Testis (tissue), 3 donors: ENCODE results near the gene TMEM151A. TPM values are rescaled to one million over a fixed set of nuclear protein-coding genes. Genes with fewer than 3 reads are reported as not detected.
"Not testable (repeated sequence)": the region's sequence is repeated elsewhere in the genome, so short reads cannot be mapped to it uniquely, and the experiment has no call there.

Experiments used
- DNase-seq: peaks from one replicate; pipeline ENCODE4 v3.0.0-alpha.2; 2019
- H3K27ac ChIP-seq, 2 donors: fragments of 200-600 bp; sonication (generic); one replicate each; pipeline ENCODE4 v1.5.1; 2019
- H3K27me3 ChIP-seq: fragments of 200-600 bp; sonication (generic); one replicate; pipeline ENCODE4 v1.5.1; 2019
- H3K36me3 ChIP-seq: fragments of 200-600 bp; sonication (generic); one replicate; pipeline ENCODE4 v1.5.1; 2017; ENCODE audit warnings: low read depth; ENCODE audit errors: missing control alignments
- H3K4me1 ChIP-seq: fragments of 200-600 bp; sonication (generic); one replicate; pipeline ENCODE4 v1.5.1; 2019
- H3K4me3 ChIP-seq, 2 donors: fragments of 200-600 bp; sonication (generic); one replicate each; pipeline ENCODE4 v1.5.1; 2017 to 2019
- H3K9me3 ChIP-seq: fragments of 200-600 bp; sonication (generic); one replicate; pipeline ENCODE4 v1.5.1; 2017
- POLR2A ChIP-seq: fragments of 450-650 bp; IDR thresholded peaks from one replicate; pipeline ENCODE4 v1.6.1; 2017; ENCODE audit warnings: antibody characterized with exemption, mild to moderate bottlenecking, moderate library complexity
- WGBS, 2 donors: methylation state at CpG; one replicate each; pipeline ENCODE4 v1.1.5; 2018; 5-methylcytosine and 5-hydroxymethylcytosine counted together
- intact Hi-C: fragments of 100-400 bp; cut with DNase I; formaldehyde crosslinking; loops from one replicate; pipeline ENCODE4 v1.15.1; 2023; ENCODE audit warnings: low total_unique reads
- polyA plus RNA-seq: library from polyadenylated mRNA; stranded (reverse); fragments of 350-450 nt; fragmentation: Illumina TruSeq; extraction: RNeasy Lipid Tissue Mini Kit (QIAGEN cat#74804); gene quantifications from one replicate; pipeline ENCODE4 v1.2.3, GENCODE V29; 2014; ENCODE audit warnings: low read depth, low replicate concordance; ENCODE audit not compliant: insufficient read depth
- total RNA-seq, 2 donors: library from RNA; depleted of rRNA; stranded (reverse); fragments of >200 nt; gene quantifications; one replicate each; pipeline ENCODE4 v1.2.3, GENCODE V29; 2016
- TF ChIP-seq, protein P1 (sequence below), 3 experiments: fragments of 450-650 bp in 2 of 3; fragments of 200-600 bp in 1 of 3; sonication (generic) in 1 of 3; IDR thresholded peaks; one replicate each; pipeline ENCODE4 v1.5.1; 2016 to 2019; ENCODE audit warnings: antibody characterized with exemption in 3 of 3, mild to moderate bottlenecking in 2 of 3, moderate library complexity in 1 of 3

The TMEM151A gene
- total and polyA plus RNA-seq, 3 donors from 2014 or later: 0.90 to 1.7 (median 1.4) TPM

DNA sequence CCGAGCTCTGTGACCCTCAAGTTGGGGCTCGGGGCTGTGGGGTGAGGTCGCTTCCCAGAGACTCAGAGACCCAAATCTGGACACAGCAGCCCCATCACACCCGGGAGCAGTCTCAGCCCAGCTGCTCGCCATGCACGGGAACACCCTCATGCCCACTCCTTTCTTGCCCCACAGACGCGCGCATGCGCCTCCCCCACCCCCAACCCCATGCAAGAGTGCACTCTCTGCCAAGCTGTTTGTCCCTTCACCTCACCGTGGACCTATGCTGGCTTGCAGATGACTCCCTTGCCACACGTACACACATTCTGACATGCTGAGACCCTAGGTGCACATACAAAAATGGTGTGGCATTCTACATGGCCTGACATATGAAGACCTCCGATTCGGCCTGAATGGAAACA lies 25.6 kb downstream of the TMEM151A start:
- H3K36me3 ChIP-seq: no peaks in the 10 kb centered on the region
- TF ChIP-seq, protein P1, sequence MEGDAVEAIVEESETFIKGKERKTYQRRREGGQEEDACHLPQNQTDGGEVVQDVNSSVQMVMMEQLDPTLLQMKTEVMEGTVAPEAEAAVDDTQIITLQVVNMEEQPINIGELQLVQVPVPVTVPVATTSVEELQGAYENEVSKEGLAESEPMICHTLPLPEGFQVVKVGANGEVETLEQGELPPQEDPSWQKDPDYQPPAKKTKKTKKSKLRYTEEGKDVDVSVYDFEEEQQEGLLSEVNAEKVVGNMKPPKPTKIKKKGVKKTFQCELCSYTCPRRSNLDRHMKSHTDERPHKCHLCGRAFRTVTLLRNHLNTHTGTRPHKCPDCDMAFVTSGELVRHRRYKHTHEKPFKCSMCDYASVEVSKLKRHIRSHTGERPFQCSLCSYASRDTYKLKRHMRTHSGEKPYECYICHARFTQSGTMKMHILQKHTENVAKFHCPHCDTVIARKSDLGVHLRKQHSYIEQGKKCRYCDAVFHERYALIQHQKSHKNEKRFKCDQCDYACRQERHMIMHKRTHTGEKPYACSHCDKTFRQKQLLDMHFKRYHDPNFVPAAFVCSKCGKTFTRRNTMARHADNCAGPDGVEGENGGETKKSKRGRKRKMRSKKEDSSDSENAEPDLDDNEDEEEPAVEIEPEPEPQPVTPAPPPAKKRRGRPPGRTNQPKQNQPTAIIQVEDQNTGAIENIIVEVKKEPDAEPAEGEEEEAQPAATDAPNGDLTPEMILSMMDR (IDR thresholded peaks at IDR 0.05): no peak
- TF ChIP-seq POLR2A: no peak
- H3K27ac ChIP-seq: peak overlapping the region; percentile 77 to 88
- H3K4me3 ChIP-seq: peak overlapping the region; percentile 33 to 51
- H3K9me3 ChIP-seq: no peaks in the 10 kb centered on the region
- DNase-seq: no peak
- WGBS, 2 donors: 14 to 30% methylated on average over 12 to 14 of the region's 14 CpGs
- H3K27me3 ChIP-seq: no peaks in the 10 kb centered on the region
- intact Hi-C loops: no loop called here
- peaks cover 22% of the 10 kb centered on the region for H3K4me1 ChIP-seq

DNA sequence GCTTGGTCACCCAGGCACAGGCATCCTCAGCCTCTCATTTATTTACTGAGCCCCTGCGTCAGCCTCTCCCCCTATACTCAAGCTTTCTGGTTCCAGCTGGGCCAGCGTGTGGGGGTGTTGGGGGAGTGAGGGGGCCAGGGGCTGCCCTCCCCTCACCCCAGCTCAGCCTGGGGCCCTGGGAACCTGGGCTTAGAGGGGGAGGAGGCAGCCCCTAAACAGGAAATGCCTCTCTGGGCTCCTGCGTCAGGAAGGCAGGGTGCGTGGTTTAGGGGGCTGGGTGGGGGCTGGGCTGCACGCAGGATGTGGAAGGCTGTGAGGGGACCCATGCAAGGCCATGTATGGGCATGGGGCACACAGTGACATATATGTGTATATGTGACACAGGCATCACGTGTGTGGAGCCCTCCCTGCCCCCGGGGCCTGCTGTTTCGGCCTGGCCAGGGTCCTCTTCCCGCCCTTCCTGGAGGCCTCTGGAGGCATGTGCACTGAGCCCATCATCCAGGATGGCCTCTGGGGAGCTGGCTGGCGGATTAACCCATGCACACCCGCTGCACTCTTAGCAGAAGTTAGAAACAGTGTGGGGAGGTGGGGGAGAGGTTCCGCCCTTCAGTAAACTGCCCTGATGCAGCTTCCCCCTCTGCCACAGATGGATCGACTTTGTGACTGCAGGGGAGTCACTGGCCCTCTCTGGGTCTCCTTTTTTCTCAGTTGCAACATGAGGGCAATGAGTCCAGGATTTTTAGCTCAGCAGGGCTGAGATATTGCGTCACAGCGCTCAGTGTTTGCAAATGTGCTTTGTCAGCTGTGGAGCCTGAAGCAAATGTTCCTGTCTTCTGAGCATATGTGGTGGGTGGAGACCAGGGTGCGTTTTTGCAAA lies 26.3 kb downstream of the TMEM151A start:
- intact Hi-C loops: no loop called here
- H3K4me3 ChIP-seq: no peak overlapping the region
- no peaks in the 10 kb centered on the region for H3K36me3 ChIP-seq
- WGBS, 2 donors: 49 to 58% methylated on average over 14 to 16 of the region's 16 CpGs
- H3K27me3 ChIP-seq: no peaks in the 10 kb centered on the region
- peak overlapping the region; percentile 77 to 88 for H3K27ac ChIP-seq
- peaks cover 24% of the 10 kb centered on the region for H3K4me1 ChIP-seq
- peak; percentile 68 for DNase-seq
- no peaks in the 10 kb centered on the region for H3K9me3 ChIP-seq
- no peak for TF ChIP-seq POLR2A
- TF ChIP-seq, protein P1 (IDR thresholded peaks at IDR 0.05): no peak

- 72 to 97% methylated on average over 2 to 3 of the region's 3 CpGs for WGBS, 2 donors
- no peak for TF ChIP-seq POLR2A
- TF ChIP-seq, protein P1 (IDR thresholded peaks at IDR 0.05): no peak
- Histone ChIP-seq H3K4me1 (peaks cover 21% of the 10 kb centered on the region), H3K36me3 (no peaks in the 10 kb centered on the region), H3K27ac (no peak overlapping the region), H3K27me3 (no peaks in the 10 kb centered on the region), H3K9me3 (no peaks in the 10 kb centered on the region), H3K4me3 (no peak overlapping the region)
- intact Hi-C loops: no loop called here
- no peak for DNase-seq
Observed at GRCh38 chr11:66318600-66318970, 26.9 kb downstream of the TMEM151A start.

DNA sequence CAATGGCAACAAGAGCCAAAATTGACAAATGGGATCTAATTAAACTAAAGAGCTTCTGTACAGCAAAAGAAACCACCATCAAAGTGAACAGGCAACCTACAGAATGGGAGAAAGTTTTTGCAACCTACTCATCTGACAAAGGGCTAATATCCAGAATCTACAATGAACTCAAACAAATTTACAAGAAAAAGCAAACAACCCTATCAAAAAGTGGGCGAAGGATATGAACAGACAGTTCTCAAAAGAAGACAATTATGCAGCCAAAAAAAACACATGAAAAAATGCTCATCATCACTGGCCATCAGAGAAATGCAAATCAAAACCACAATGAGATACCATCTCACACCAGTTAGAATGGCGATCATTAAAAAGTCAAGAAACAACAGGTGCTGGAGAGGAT lies 28.6 kb downstream of the TMEM151A start:
- H3K9me3 ChIP-seq, H3K27me3 ChIP-seq, H3K36me3 ChIP-seq, DNase-seq, H3K4me3 ChIP-seq, intact Hi-C loops, H3K27ac ChIP-seq: not testable (repeated sequence)
- H3K4me1 ChIP-seq: peaks cover 13% of the 10 kb centered on the region
- WGBS, 2 donors: 94 to 96% methylated on average over 2 of the region's 2 CpGs

DNA sequence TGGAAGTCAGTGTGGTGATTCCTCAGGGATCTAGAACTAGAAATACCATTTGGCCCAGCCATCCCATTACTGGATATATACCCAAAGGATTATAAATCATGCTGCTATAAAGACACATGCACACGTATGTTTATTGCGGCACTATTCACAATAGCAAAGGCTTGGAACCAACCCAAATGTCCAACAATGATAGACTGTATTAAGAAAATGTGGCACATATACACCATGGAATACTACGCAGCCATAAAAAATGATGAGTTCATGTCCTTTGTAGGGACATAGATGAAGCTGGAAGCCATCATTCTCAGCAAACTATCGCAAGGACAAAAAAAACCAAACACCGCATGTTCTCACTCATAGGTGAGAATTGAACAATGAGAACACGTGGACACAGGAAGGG lies 29.1 kb downstream of the TMEM151A start:
- 92 to 97% methylated on average over 6 of the region's 6 CpGs for WGBS, 2 donors
- intact Hi-C loops, H3K27ac ChIP-seq, H3K36me3 ChIP-seq, H3K4me3 ChIP-seq, H3K27me3 ChIP-seq, DNase-seq, H3K9me3 ChIP-seq: not testable (repeated sequence)
- H3K4me1 ChIP-seq: peaks cover 13% of the 10 kb centered on the region

DNA sequence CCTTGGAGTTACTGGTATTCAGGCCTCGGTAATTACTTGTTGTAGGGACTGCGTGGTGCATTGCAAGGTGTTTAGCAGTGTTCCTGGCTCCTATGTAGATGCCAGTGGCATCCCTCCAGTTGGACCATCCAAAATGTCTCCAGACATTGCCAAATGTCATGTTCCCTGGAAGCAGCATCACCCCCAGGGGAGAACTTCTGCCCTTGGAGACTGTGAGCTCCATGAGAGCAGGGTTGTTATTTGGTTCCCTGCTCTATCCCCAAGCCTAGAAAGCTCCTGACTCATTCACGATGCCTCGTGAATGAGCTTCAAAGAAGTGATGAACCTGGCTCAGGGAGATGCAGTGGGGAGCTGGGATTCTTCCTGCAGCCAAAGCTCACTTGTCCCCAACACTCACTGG lies 29.9 kb downstream of the TMEM151A start:
- WGBS, 2 donors: 70 to 88% methylated on average over 2 to 4 of the region's 4 CpGs

More for the DNA sequence above, 29.9 kb downstream of the TMEM151A start:
- H3K36me3 ChIP-seq: no peaks in the 10 kb centered on the region
- H3K4me1 ChIP-seq: peaks cover 19% of the 10 kb centered on the region
- no peak overlapping the region for H3K4me3 ChIP-seq
- TF ChIP-seq, protein P1 (IDR thresholded peaks at IDR 0.05): no peak
- no peak for TF ChIP-seq POLR2A
- intact Hi-C loops: no loop called here
- no peak for DNase-seq
- no peaks in the 10 kb centered on the region for H3K27me3 ChIP-seq
- H3K9me3 ChIP-seq: no peaks in the 10 kb centered on the region
- H3K27ac ChIP-seq: no peak overlapping the region
